HG02798 (cell line): Measurements from ENCODE around the gene OTOGL.
A peak's percentile ranks its signal among the peaks of the same experiment; 100 is the strongest.
"Not testable (repeated sequence)": the region's sequence is repeated elsewhere in the genome, so short reads cannot be mapped to it uniquely, and the experiment has no call there.

ENCODE experiments used
- ATAC-seq: cut with Tn5 transposase; IDR thresholded peaks from one replicate; pipeline ENCODE4 v1.9.1; 2021; ENCODE audit warnings: mild to moderate bottlenecking; ENCODE audit not compliant: unreplicated experiment, poor library complexity

Gene OTOGL

DNA sequence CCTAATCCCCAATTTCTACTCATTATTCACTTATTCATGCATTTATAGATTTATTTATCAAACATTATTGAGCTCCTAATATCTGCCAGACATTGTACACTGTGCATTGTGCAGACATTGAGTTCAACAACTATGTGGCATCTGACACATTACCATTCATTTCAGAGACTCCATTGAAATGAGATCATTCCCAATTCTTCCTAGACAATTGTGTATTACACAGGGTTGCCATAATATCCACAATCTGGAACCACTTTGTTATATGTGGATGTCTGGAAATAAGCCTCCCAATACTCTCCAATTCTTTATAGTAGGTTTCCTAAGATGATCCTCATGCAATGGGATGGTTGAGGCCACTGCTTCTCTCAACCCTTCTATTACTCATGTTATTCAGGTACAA lies 165.0 kb downstream of the OTOGL start:
- no peak for ATAC-seq

DNA sequence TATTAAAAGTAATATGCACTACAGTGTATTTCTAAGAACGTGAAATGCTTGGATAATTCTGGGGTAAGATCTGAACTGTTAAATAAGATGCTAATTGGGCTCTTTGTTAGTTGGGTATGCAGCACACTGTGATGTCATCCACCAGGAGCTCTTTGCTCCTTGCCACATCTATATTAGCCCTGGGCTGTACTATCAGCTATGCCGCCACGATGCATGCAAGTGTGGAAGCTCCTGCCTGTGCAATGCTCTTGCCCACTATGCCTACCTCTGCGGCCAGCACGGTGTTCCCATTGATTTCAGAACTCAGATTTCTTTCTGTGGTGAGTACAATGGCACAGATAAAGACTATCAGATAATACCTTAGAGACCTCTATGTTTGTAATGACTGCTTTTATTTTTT lies 165.6 kb downstream of the OTOGL start:
- ATAC-seq, result no peak

DNA sequence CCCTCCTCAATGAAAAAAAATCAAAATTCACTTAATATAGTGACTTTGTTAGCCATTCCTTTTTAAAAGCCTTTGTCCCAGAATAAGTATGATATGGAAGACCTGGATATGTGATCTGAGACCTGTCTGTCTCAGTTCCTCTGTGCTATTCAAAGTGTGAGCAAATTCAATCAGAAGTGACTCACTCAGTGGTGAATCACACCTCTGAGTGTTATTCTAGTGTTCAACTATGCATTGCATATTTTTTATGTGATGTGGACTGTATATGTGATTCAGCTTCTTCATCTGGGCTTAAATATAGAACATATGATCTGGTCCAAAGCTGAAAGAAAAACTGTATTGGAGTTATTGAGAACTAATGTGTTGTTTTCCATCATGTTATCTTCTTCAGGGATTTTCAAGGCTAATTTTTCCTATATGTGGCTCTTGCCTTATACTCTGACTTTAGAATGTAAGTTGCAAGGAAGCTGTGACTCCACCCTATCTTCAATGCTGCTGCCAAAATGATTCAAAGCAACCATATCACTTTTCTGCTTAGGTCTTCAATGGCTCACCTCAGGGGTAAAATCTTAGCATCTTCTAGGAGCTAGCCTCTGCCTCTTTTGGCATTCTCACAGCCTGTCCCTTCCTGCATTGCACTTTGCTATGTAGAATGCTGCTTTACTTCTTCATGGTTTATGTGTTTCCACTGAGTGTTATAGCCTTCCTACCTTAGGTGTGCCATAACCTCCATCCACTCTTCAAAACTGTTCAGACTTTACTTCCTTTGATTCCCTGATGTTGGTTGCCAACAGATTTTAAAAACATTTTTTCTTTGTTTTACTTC lies 169.8 kb downstream of the OTOGL start:
- ATAC-seq, result no peak

- peak; percentile 66 for ATAC-seq
These were observed 170.6 kb downstream of the OTOGL start for GRCh38 chr12:80269803-80270552.

- ATAC-seq, result no peak
These were observed 172.4 kb downstream of the OTOGL start for GRCh38 chr12:80271780-80272179.

DNA sequence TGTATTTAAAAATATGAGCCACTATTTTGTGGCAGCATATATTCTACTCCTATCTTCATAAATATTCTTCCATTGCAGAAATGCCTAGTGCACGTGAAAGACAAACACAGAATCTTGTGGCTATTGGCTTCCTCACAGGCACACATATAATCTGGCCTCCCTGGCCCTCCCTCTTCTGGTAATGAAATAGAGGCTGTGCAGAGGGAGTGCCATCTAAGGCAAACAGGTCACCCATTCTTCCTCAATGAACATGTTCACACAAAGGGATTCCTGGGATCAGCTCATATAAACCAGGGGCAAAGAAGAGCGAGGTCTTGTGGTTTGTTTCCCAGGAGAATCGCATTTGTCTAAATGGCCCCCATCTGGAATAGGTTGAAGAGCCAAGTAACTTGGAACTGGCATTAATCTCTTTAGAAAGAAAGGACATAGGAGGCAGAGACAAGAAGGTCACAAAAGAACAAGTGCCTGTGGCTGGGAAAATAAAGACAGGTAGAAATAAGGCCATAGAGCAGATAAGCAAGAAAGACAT lies 173.1 kb downstream of the OTOGL start:
- ATAC-seq, result no peak

- no peak for ATAC-seq
These were observed 173.8 kb downstream of the OTOGL start for GRCh38 chr12:80273144-80273543.

GRCh38 chr12:80277732-80278131 lies 178.4 kb downstream of the OTOGL start:
- ATAC-seq, result no peak

GRCh38 chr12:80282226-80282625 lies 182.9 kb downstream of the OTOGL start:
- ATAC-seq, result no peak

- ATAC-seq, result no peak
These were observed 183.4 kb downstream of the OTOGL start for GRCh38 chr12:80282761-80283160.

- ATAC-seq, result peak; percentile 29
These were observed 191.9 kb downstream of the OTOGL start for GRCh38 chr12:80291108-80291754.

DNA sequence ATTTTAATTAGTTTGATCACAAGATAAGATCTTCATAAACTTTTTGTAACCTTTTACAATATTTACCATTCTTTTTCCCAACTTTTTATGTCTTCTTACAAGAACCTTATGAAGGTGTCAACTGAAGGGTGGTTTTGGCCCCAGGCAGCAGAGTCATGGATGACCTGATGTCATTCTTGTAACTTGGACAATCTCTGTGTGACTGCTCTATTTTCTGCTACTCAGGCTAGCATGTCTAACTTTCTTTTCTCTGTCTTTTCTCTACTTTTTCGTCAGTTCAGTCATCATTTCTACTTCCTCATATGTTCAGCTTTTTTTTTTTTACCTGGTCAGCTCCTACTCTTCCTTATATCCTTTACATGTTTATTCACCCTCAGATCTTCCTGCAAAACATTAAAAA lies 194.0 kb downstream of the OTOGL start:
- peak; percentile 42 for ATAC-seq

DNA sequence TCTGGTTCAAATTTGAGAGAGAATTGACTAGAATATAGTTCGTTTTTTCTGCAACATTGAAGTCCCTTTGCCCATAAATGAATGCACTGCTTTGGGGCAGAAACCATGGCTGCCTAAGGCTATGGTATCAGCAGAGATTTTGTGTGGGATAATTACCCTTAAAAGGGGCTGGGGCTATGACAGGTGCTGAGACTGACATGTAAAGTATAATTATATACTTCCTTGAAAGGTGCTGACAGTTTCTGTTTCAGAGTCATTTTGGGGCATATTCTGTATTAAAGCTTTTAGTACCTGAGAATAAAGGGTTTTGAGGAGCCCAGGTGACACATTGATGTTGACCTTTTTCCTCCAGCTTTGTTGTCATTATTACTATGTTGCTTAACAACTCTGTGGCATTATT lies 194.4 kb downstream of the OTOGL start:
- ATAC-seq, result peak; percentile 79

GRCh38 chr12:80299219-80299618 lies 199.9 kb downstream of the OTOGL start:
- ATAC-seq, result peak; percentile 31

GRCh38 chr12:80299976-80300375 lies 200.6 kb downstream of the OTOGL start:
- peak; percentile 73 for ATAC-seq

DNA sequence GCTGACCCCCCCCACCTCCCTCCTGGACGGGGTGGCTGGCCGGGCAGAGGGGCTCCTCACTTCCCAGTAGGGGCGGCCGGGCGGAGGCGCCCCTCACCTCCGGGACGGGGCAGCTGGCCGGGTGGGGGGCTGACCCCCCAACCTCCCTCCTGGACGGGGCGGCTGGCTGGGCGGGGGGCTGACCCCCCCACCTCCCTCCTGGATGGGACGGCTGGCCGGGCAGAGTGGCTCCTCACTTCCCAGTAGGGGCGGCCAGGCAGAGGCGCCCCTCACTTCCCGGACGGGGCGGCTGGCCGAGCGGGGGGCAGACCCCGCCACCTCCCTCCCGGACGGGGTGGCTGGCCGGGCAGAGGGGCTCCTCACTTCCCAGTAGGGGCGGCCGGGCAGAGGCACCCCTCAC lies 208.1 kb downstream of the OTOGL start:
- not testable (repeated sequence) for ATAC-seq

DNA sequence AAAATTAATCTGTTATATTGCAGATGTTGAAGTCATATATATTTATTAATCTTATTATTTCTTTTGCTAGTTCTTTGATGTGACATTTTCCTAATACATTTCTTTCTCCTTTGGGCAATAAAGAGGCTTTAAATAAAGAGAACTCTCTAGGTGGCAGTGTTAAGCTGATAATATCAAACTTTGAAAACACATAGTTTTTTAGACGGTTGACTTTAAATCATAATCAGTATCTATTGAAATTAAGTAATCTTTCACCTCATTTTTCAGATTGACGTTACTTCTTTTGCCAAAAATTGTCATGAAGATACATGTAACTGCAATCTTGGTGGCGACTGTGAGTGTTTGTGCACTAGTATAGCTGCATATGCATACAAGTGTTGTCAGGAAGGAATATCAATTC lies 213.9 kb downstream of the OTOGL start:
- no peak for ATAC-seq

DNA sequence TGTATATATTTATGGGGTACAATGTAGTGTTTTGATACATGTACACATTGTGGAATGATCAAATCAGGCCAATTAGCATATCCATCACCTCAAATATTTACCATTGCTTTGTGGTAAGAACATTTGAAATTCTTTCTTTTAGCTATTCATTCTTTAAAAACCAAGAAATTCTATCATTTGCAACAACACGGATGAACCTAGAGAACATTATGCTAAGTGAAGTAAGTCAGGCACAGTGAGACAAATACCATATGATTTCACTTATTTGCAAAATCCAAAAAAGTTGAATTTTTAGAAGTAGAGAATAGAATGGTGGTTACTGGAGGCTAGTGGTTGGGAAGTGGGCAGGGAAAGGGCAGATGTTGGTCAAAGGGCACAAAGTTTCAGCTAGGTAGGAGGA lies 215.4 kb downstream of the OTOGL start:
- no peak for ATAC-seq

- no peak for ATAC-seq
These were observed 216.9 kb downstream of the OTOGL start for GRCh38 chr12:80316222-80316621.

DNA sequence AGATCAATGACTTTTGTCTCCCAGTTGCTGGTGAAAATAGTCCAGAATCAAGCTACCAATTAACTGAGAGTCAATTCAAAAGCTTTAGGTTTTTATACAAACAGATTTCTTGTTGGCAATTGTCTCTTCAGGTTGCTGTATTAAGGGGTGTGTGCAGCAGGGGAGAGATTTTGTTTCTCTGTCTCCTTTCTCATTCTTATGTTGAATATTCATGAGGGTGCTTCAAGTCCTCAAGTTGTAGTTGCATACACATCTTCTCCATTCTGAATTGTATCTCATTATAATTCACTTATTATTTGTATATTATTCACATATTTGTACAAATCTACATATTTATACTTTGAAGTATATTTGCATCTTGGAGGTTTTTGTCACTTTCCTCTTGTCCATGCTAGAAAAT lies 218.0 kb downstream of the OTOGL start:
- no peak for ATAC-seq

DNA sequence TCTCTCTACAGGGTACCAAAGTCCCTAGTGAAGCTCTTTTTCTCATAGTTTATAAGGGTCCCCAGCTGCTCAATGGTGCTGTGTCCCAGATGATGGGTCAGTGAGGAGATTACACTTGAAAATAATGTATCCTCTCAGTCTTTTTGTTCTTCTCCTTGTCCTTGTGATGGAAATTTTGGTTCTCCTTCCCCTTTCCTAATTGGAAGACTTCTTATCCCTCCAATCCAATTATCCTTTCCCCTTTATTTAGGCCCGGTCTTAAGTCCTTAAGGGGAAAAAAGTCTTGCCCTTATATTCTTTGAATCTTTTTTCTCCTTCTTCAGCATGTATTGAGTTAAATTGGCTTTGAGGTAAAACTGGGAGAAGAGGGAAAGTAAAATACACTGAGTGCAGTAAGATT lies 218.6 kb downstream of the OTOGL start:
- no peak for ATAC-seq
